GM21381 (cell line): ENCODE data around the gene TECTA.
"Not testable (repeated sequence)": the region's sequence is repeated elsewhere in the genome, so short reads cannot be mapped to it uniquely, and the experiment has no call there.

Source experiments
- ATAC-seq: cut with Tn5 transposase; IDR thresholded peaks from one replicate; pipeline ENCODE4 v1.9.1; 2021; ENCODE audit warnings: mild to moderate bottlenecking, moderate library complexity; ENCODE audit not compliant: unreplicated experiment

The TECTA gene

DNA sequence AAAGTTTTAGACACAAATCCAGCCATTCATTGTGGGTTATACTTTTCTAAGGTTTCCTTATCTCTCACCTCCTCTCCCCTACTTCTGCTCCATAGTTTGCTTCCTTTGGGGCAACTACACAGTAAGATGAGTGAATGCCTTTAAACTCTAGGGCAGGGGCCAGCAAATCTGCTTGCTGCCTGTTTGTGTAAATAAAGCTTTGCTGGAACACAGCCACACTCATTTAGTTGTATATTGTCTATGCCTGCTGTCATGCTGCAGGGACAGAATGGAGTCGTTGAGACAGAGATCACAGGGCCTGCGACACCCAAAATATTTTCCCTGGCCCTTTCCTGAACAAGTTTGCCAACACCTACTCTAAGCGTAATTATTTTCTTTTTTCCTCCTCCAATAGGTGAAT lies 58.7 kb downstream of the TECTA start:
- no peak for ATAC-seq

DNA sequence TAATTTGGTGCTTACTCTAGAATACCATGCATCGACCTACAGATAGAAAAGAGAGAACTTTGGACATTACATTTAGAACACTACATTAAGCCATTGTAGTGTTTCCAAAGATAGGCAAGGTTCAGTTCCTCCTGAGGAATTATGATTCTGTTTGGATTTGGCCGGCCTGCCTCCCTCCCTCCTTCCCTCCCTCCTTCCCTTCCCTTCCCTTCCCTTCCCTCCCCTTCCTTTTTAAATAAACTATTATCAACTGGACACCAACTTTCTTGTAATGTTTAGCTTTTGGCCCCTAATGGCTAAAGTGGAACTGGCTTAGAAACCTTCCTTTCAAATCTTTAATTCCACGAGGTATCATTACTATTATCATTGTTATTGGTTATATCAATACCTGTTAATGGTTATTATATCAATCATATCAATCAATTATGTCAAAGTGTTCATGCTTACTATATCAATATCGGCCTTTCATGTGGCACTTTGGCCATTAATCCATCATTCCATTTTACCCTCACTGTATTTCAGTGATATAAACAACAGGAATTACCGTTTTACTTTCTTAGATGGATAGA lies 60.4 kb downstream of the TECTA start:
- no peak for ATAC-seq

DNA sequence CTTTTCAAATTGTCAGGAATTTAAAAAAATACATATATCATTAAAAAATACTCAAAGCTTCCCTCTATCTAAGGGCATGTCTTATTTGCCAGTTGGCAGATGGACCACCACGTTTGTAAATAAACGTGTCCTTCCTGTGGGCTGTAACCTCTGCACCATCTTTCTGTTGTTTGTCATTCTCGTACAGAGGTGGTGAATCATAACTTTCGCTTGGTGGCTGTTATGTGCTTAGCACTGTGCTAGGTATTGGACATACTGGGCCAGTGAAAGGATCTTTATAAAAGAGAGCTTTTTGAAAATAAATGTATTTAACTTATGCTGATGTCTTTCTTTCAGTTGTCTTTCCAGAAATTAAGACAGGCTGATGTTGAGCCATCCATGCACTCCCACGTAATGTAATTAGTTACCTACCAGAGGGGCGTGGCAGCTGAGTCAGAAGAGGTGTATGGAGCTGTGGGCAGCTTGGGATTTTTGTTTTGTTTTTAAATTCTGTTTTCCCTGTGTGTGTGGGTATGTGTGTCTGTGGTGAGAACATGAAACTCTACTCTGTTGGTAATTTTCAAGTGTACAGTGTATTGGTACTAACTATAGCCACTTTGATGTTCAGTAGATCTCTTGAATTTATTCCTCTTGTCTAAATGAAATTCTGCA lies 62.7 kb downstream of the TECTA start:
- ATAC-seq = no peak

DNA sequence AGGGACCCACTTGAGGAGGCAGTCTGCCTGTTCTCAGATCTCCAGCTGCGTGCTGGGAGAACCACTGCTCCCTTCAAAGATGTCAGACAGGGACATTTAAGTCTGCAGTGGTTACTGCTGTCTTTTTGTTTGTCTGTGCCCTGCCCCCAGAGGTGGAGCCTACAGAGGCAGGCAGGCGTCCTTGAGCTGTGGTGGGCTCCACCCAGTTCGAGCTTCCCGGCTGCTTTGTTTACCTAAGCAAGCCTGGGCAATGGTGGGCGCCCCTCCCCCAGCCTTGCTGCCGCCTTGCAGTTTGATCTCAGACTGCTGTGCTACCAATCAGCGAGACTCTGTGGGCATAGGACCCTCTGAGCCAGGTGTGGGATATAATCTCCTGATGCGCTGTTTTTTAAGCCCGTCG lies 76.6 kb downstream of the TECTA start:
- ATAC-seq = not testable (repeated sequence)

DNA sequence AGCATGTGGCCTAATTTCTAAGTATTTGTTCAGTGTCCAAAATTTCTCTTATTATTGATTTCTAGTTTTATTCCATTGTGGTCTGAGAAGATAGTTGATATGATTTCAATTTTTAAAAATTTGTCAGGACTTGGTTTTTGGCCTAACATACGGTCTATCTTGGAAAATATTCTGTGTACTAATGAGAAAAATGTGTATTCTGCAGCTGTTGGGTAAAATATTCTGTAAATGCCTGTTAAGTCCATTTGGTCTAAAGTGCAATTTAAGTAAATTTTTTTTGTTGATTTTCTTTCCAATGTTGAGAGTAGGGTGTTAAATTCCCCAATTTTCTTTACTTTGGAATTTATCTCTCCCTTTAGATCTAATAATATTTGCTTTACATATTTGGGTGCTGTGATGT lies 78.3 kb downstream of the TECTA start:
- no peak for ATAC-seq

DNA sequence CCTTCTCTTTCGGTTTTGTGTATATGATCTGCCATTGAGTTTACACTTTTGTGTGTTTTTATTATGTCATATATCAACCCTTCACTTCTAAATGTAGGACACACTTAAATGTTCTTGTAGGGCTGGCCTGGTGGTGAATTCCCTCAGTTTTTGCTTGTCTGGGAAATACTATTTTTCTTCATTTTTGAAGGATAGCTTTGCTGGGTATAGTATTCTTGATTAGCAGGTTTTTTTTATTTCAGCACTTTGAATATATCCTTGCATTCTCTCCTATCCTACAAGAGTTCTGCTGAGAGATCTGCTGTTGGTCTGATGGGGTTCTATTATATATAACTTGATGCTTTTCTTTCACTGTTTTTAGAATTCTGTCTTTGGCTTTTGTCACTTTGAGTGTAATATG lies 79.1 kb downstream of the TECTA start:
- no peak for ATAC-seq

DNA sequence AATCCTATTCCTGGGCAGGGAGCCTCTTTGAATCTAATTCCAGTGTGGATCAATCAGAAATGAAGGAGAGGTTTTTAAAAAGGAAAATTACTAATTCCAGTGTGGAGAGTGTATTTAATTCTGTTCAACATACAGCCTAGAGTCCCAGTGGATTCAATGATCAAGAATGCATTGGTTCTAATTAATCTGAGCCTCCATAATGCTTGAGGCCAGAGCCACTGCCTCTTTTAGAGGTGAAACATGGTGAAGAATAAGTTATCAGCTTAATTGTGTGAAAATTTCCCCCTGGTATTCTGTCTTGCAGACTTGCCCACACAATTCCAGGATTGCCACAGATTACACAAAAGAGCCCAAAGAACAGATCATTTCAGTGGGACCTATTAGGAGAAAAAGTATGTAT lies 87.7 kb downstream of the TECTA start:
- no peak for ATAC-seq

DNA sequence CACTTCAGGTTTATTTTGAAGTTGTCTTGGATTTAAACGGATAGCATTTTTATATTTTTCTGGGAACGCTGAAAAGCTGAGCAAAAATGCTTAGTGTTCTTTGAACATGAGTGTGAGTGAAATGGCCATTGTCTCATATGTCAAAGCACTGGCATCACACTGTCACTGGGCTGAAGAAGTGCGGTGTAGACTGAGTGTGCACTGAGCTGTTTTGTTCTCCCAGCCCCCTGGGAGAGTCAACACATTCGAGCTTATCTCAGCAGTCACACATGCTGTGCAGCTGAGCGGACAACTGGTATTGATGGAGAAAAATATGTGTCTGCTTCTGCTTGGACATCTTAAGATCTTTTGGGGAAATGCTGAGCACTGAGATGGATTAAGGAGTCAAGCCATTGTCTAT lies 90.8 kb downstream of the TECTA start:
- no peak for ATAC-seq

DNA sequence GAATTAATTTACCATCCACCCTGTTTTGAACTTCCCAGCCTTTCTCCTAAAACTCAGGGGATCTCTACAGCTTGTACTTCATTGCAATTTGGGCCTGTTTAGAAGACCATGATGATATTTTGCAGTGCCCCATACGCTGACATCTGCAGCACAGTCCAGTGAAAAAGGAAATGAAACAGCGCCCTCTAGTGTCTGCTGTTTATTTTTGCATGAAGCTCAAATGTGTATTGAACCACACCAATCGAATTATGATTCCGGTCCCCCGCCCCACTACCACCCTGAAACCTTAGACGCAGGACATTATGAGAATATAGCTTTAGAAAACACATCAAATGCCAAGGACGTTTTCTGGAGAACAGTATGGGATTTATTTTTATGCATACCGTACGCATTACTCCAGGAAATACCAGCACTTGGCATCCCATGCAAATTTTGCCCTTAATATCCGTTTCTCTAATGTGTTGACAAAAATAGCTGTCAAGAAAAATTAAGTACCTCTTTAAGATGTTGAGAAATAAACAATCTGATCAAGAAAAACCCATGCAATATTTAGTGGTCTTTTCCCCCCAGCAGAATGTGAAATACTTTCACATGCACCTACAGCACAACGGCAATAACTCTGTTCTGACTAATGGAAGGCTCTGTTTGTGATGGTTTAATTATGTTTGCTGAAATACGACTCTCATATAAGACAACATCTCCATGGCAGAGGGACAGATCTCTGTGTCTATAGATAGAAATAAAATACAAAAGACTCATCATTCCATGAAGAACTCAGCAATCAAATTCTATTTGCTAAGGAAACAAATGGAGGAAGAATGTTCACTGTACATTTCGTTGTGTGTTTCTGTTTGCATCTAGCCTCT lies 93.9 kb downstream of the TECTA start:
- ATAC-seq = no peak

DNA sequence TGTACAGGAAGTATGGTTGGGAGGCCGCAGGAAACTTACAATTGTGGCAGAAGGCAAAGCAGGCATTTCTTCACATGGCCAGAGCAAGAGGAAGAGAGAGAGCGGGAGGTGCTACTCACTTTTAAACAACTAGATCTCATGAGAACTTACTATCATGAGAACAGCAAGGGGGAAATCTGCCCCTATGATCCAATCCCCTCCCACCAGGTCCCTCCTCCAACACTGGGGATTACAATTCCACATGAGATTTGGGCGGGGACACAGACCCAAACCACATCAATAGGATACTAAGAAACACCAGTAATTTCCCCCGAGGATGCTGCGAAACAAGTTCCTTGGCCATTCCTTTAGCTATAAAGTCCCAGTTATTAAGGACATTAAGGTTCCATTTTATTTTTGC lies 97.4 kb downstream of the TECTA start:
- no peak for ATAC-seq

DNA sequence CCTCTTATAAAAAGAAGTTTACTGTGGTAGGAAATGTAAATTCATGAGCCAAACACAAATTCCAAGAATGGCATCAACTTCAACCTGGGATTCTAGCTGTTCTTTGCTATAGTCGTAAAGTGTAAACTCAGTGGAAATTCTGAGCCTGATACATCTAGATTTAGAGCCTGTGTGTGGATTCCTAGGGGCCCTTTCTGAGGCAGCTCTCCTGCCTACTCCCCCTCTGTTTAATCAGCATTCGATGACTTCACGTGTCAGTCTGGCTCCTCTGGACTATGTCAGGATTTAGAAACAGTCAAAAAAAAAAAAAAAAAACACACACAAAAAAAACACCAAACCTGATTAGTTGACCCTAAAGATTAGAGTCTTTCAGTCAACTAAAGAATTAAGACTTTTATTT lies 98.5 kb downstream of the TECTA start:
- no peak for ATAC-seq

DNA sequence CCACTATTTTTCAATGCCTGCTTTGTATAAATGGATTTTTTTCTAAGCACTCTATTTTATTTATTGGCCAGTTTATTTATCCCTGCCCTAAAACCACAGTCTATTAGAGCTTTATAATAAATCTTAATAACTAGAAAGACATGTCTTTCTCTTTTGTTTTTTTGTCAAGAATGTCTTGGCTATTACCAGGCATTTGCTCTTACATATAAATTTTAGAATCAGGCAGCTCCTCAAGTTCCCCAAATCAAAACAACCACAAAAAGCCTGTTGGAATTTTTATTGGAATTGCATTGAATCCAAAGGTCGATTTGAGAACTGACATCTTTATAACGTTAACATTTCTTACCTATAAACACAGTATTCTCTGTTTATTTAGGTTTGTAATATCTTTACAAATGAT lies 105.8 kb downstream of the TECTA start:
- no peak for ATAC-seq

DNA sequence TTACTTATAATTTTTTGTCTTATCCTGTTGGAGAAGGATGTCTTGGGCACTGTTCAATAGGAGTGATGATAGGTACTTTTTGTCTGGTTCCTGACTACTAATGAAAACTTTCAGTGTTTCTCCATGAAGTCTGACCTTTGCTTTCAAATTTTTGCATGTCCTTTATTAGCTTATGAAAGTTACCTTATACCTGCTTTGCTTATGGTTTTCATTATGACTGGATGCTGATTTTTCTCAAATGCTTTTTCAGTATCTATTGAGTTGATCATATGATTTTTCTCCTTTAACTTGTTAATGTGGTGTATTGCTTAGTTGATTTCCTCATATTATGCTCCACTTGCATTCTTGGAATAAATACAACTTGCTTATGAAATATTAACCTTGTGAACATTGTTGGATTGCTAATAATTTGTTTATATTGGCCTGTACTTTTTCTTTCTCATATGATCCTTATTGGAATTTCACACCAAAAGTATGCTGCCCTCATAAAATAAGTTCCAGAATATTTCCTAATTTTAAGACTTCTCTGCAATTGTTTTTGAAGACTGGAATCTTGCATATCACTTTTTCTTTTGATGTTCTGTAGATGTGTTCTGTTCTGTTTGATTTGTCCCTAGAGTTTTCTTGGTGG lies 106.6 kb downstream of the TECTA start:
- no peak for ATAC-seq

DNA sequence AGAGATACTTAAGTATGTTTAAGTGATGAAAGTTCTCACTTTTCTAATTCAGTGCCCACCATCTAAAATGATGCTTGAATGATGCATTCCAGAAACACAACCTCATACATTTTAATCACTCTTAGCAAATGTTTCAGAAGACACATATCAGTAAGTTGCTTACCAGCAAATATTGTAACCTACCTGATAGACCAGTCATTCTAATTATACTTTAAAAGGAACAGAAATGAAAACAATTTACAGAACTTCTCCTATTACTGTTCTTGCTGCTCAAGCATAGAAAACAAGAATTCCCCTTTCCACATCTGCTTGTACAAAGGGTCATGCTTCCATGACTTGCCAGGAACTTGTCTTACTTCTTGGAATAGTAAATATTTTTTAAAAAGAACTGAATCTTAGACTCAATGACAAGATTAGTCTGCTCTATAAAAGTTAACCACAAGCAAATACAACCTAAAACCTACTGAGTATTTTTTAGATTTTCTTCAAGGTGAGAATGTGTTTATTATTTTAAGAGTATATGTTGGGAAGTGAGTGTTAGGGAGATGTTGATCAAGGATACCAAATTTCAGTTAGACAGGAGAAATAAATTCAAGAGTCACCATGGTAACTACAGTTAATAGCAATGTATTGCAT lies 109.5 kb downstream of the TECTA start:
- no peak for ATAC-seq

DNA sequence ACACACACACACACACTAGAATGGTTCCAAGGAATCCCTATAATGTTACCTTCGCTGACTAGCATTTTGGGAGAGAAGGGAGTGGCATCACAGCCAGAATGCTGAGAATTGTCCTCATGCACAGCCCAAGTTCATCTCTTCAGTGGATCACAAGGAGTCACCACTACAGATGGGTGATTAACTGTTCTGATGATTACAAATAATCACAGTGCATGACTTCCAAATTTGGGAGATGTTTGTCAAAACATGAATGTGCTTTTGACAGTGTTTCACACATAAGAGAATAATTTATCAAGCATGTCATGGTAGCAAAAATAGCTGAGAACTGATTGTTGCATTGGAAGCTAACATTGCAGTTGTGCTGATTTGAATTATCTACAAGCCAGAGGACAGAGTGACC lies 110.6 kb downstream of the TECTA start:
- no peak for ATAC-seq

DNA sequence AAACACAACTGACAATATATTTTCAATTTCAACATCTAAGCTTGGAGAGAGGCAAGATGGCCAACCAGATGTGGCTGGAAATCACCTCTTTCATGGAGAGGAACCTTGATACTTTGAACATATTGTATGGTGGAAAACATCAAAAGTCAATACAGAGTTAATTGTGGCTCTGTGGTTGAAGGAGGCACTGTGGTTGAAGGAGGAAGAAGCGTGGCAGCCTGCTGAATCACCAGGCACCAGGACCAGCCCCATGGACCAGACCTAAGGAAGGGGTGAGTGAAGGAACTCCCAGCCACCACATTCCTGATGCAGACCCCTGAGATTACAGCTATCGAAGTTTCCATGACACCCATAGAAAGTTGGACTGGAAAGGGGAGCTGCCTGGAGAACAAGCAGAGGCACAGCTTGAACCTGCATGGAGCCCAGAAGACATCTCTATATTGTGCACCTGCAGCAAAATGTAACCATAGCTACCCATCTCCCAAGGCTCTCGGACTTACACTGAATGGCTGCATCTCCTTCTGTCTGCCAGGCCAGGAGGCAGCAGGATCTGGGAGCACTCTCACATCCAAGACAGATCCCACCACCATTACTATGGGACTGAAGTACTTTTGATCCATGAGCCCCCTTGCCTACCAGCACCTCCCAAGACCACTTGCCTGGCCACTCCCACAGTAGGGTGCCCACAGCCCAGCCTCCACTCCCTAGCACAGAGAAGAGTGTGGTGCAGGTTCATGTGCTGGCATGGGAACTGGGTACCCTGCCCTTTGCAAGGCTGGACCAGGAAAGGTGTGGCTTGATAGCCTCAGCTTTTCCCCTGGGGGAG lies 111.7 kb downstream of the TECTA start:
- ATAC-seq = no peak

DNA sequence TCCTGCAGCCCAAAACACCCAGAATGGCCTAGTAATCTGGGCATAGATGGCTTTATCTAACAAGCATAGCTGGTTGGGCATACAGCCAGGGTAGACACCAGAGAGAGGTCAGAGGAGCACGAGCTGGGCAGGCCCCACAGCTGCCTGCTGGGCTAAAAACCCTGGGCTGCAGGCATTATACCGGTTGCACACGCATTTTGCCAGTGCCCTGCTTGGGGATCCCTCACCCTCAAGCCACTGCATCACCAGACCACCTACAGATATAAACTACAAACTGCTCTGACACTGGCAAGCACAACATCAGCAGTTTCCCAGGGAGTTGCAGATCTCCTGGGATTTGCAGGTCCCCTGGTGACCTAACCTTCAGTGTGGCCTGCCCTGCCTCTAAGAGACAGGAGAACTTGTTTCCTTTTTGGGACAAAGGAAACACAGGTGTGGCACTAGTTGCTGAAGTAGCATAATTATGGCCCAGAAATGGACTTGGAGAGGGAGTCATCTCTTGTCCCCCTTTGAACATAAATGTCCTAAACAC lies 112.4 kb downstream of the TECTA start:
- no peak for ATAC-seq

DNA sequence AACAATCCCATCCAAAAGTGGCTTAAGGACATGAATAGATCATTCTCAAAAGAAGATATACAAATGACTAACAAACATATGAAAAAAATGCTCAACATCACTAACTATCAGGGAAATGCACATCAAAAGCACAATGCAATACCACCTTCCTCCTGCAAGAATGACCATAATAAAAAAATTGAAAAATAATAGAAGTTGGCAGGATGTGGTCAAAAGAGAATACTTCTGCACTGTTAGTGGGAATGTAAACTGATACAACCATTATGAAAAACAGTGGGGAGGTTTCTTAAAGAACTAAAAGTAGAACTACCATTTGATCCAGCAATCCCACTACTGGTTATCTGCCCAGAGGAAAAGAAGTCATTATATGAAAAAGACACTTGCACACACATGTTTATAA lies 113.8 kb downstream of the TECTA start:
- no peak for ATAC-seq

DNA sequence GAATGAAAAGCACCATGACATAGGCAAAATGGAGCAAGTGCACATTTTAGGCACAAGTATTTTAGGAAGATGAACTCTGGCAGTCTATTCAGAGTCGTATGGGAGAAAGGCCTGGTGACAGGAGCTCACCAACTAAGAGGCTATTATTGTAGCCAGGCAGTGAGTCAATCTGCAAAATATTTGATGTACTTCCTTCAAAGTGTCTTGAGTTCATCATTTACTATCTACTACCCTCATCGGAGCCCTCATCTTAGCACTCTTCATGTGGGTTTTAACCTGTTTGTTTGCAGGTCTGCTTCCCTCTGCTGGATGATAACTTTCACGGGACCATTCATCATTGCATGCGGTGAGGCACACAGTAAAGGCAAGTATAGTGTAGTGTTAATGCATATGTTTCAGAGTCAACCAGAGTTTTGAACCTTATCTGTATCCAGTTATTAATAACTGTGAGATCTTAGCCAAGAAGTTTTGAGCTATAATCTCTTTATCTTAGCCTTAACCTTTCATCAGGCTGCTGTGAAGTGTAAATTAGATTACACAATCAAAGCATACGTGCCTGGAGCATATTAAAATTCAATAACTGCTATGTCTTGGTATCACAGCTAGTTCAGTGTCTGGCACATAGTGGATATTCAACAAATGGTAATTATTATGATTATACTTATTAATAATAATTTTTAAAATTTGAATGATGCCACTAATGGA lies 120.6 kb downstream of the TECTA start:
- no peak for ATAC-seq

DNA sequence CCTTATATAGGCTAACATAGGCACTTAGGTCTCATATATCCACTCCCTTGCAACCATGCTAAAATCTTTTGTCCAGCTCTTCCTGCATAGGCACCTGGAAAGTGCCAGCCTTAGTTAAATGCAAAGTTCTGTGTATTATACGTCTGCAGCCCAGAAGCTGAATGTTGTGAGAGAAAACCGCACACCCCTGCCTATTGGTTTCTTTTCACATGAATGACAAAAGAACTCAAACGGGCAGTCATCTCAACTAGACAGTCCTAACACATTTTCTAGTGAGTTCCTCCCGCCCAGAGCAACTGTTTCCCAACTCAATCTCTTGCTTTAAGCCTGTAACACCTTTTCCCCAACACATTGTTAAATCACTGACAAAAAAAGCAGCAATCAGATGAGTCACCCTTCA lies 122.1 kb downstream of the TECTA start:
- no peak for ATAC-seq
